Measurements from ENCODE around the gene CTNND2. TPM values are rescaled to one million over a fixed set of nuclear protein-coding genes. Genes with fewer than 3 reads are reported as not detected.

The CTNND2 gene
- polyA plus RNA-seq, 1 donor from 2014 or later: 67.0 TPM

- H3K9ac ChIP-seq (ENCODE audit: low read length): no peak overlapping the region
- no peaks in the 10 kb centered on the region for H3K9me2 ChIP-seq (ENCODE audit: insufficient read depth, low read length)
- peaks cover 19% of the 10 kb centered on the region for H3K27me3 ChIP-seq (ENCODE audit: insufficient read depth, low read depth, low read length)
- peaks cover 5% of the 10 kb centered on the region for H3K36me3 ChIP-seq (ENCODE audit: insufficient read depth, low read length)
- no peak overlapping the region for H3K4me2 ChIP-seq (ENCODE audit: low read length)
- H4K20me1 ChIP-seq (ENCODE audit: insufficient read depth): no peaks in the 10 kb centered on the region
- no peaks in the 10 kb centered on the region for H3K79me2 ChIP-seq (replicated peaks; ENCODE audit: insufficient read depth, low read length)
- no peak overlapping the region for H2AFZ ChIP-seq (ENCODE audit: low read depth, low read length)
- no peaks in the 10 kb centered on the region for H3K9me3 ChIP-seq (ENCODE audit: low read length)
- no peaks in the 10 kb centered on the region for H3F3A ChIP-seq (ENCODE audit: insufficient read depth, low read length, poor library complexity, severe bottlenecking)
- no peak overlapping the region for H3K27ac ChIP-seq (ENCODE audit: low read length)
- TF ChIP-seq TAF1 (IDR thresholded peaks at IDR 0.05; ENCODE audit: low read depth) (no peak), RAD21 (conservative IDR thresholded peaks at IDR 0.05) (no peak), POLR2AphosphoS5 (IDR thresholded peaks at IDR 0.05) (no peak), CTCF (IDR thresholded peaks at IDR 0.05; ENCODE audit: poor library complexity, severe bottlenecking) (no peak), EZH2 (IDR thresholded peaks at IDR 0.05; ENCODE audit: borderline replicate concordance, insufficient read depth, low read length, poor library complexity, severe bottlenecking) (no peak), MXI1 (conservative IDR thresholded peaks at IDR 0.05; ENCODE audit: poor library complexity, severe bottlenecking) (no peak), EP300 (conservative IDR thresholded peaks at IDR 0.05; ENCODE audit: poor library complexity, severe bottlenecking) (no peak), SMC3 (conservative IDR thresholded peaks at IDR 0.05; ENCODE audit: poor library complexity) (no peak)
- TF ChIP-seq, protein P1, sequence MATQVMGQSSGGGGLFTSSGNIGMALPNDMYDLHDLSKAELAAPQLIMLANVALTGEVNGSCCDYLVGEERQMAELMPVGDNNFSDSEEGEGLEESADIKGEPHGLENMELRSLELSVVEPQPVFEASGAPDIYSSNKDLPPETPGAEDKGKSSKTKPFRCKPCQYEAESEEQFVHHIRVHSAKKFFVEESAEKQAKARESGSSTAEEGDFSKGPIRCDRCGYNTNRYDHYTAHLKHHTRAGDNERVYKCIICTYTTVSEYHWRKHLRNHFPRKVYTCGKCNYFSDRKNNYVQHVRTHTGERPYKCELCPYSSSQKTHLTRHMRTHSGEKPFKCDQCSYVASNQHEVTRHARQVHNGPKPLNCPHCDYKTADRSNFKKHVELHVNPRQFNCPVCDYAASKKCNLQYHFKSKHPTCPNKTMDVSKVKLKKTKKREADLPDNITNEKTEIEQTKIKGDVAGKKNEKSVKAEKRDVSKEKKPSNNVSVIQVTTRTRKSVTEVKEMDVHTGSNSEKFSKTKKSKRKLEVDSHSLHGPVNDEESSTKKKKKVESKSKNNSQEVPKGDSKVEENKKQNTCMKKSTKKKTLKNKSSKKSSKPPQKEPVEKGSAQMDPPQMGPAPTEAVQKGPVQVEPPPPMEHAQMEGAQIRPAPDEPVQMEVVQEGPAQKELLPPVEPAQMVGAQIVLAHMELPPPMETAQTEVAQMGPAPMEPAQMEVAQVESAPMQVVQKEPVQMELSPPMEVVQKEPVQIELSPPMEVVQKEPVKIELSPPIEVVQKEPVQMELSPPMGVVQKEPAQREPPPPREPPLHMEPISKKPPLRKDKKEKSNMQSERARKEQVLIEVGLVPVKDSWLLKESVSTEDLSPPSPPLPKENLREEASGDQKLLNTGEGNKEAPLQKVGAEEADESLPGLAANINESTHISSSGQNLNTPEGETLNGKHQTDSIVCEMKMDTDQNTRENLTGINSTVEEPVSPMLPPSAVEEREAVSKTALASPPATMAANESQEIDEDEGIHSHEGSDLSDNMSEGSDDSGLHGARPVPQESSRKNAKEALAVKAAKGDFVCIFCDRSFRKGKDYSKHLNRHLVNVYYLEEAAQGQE (IDR thresholded peaks at IDR 0.05; ENCODE audit: borderline replicate concordance): no peak
- H3K4me3 ChIP-seq (ENCODE audit: low read length): no peak overlapping the region
These were observed 518.3 kb downstream of the CTNND2 start for GRCh38 chr5:11385901-11386293.

- no peak overlapping the region for H3K4me2 ChIP-seq (ENCODE audit: low read length)
- no peak for TF ChIP-seq TAF1 (IDR thresholded peaks at IDR 0.05; ENCODE audit: low read depth)
These were observed 518.9 kb downstream of the CTNND2 start for GRCh38 chr5:11385251-11385900.

More at GRCh38 chr5:11385251-11385900, 518.9 kb downstream of the CTNND2 start:
- Histone ChIP-seq H2AFZ (ENCODE audit: low read depth, low read length) (no peak overlapping the region), H4K20me1 (ENCODE audit: insufficient read depth) (no peaks in the 10 kb centered on the region), H3K79me2 (replicated peaks; ENCODE audit: insufficient read depth, low read length) (no peaks in the 10 kb centered on the region), H3K4me3 (ENCODE audit: low read length) (peak overlapping the region; percentile 49), H3K27me3 (ENCODE audit: insufficient read depth, low read depth, low read length) (peaks cover 19% of the 10 kb centered on the region), H3K27ac (ENCODE audit: low read length) (no peak overlapping the region), H3K9me2 (ENCODE audit: insufficient read depth, low read length) (no peaks in the 10 kb centered on the region), H3K9ac (ENCODE audit: low read length) (no peak overlapping the region), H3K36me3 (ENCODE audit: insufficient read depth, low read length) (peaks cover 5% of the 10 kb centered on the region), H3F3A (ENCODE audit: insufficient read depth, low read length, poor library complexity, severe bottlenecking) (no peaks in the 10 kb centered on the region), H3K9me3 (ENCODE audit: low read length) (no peaks in the 10 kb centered on the region)
